Stimulated activated CD4-positive, alpha-beta T cell treated with anti-CD3 and anti-CD28 coated beads, TNF-alpha, amount 100 ng/mL, for 48 hours (primary cell): ENCODE measurements around the gene AKAP13.
"Not testable (repeated sequence)": the region's sequence is repeated elsewhere in the genome, so short reads cannot be mapped to it uniquely, and the experiment has no call there.

Experiments used
- DNase-seq, 3 donors: peaks; one replicate each; pipeline ENCODE4 v3.0.0-alpha.2; 2020; ENCODE audit warnings: low read depth in 3 of 3

Gene AKAP13

GRCh38 chr15:85786781-85787114 lies 406.3 kb downstream of the AKAP13 start:
- no peak for DNase-seq

GRCh38 chr15:85788771-85789495 lies 408.5 kb downstream of the AKAP13 start:
- no peak for DNase-seq

GRCh38 chr15:85789496-85789875 lies 409.1 kb downstream of the AKAP13 start:
- no peak for DNase-seq

GRCh38 chr15:85792102-85792731 lies 411.8 kb downstream of the AKAP13 start:
- no peak for DNase-seq

GRCh38 chr15:85792912-85793590 lies 412.6 kb downstream of the AKAP13 start:
- DNase-seq = peak in 1 of 3 donors; percentile 34

GRCh38 chr15:85793641-85794597 lies 413.5 kb downstream of the AKAP13 start:
- peak in 1 of 3 donors; percentile 29 for DNase-seq

GRCh38 chr15:85794598-85795336 lies 414.4 kb downstream of the AKAP13 start, which contains the start of gene KLHL25:
Gene KLHL25, minus strand, starts transcription at chr15:85794925. Its CDS starts 25,115 bp downstream, at chr15:85769810.
- DNase-seq = peak; percentile 70 to 87 (median 84)

GRCh38 chr15:85795337-85796305 lies 415.2 kb downstream of the AKAP13 start:
- DNase-seq = no peak

GRCh38 chr15:85796371-85796770 lies 416.0 kb downstream of the AKAP13 start:
- DNase-seq = not testable (repeated sequence)
